Esophagus muscularis mucosa (tissue), 3 donors: ENCODE results near the gene ESYT2.

ENCODE experiments used
- CTCF ChIP-seq, 3 experiments: fragments of 200-600 bp in 2 of 3; fragments of 450-650 bp in 1 of 3; sonication (generic) in 2 of 3; IDR thresholded peaks; one replicate each; pipeline ENCODE4 v1.5.1; 2017 to 2019; ENCODE audit warnings: antibody characterized with exemption in 3 of 3, mild to moderate bottlenecking in 2 of 3, moderate library complexity in 1 of 3
- EP300 ChIP-seq: sonication (generic); formaldehyde crosslinking; IDR thresholded peaks from one replicate; pipeline ENCODE4 v1.6.1; 2017; ENCODE audit warnings: antibody characterized with exemption

- TF ChIP-seq EP300 (no peak), CTCF (IDR thresholded peaks at IDR 0.05) (no peak)
Observed at GRCh38 chr7:158824028-158824427, 5.3 kb downstream of the ESYT2 start.
